ENCODE results near the gene METTL26. TPM values are rescaled to one million over a fixed set of nuclear protein-coding genes. Genes with fewer than 3 reads are reported as not detected.
A peak's percentile ranks its signal among the peaks of the same experiment; 100 is the strongest.

The METTL26 gene
- total and polyA plus RNA-seq, 9 of the 15 experiments (the other 6 are each of a cell fraction or from before 2014, with no cell fraction given): 7.3 to 262 (median 80.9) TPM

DNA sequence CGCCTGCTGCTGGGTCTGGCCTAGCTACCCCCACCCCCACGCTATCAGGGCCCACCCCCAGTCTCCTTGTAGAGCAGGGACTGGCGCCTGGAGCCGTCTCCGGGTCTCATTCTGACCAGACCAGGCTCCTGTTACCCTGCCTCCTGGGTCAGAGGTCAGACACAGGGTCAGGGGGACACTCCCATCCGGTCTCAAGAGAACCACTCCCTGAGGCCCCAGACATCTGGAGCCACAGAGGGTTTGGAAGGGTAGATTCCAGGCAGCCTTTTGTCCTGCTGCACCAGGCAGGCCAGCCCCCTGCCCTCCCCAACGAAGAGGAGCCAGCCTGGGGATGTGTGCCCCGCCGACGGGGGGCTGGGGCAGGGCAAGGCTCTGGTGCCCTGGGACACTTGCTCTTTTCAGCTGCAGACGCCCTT lies 6.3 kb downstream of the METTL26 start (continued):
- TF ChIP-seq, protein P1, sequence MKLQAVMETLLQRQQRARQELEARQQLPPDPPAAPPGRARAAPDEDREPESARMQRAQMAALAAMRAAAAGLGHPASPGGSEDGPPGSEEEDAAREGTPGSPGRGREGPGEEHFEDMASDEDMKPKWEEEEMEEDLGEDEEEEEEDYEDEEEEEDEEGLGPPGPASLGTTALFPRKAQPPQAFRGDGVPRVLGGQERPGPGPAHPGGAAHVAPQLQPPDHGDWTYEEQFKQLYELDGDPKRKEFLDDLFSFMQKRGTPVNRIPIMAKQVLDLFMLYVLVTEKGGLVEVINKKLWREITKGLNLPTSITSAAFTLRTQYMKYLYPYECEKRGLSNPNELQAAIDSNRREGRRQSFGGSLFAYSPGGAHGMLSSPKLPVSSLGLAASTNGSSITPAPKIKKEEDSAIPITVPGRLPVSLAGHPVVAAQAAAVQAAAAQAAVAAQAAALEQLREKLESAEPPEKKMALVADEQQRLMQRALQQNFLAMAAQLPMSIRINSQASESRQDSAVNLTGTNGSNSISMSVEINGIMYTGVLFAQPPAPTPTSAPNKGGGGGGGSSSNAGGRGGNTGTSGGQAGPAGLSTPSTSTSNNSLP (IDR thresholded peaks at IDR 0.05; ENCODE audit: borderline replicate concordance, low read depth, low read length): no peak
- TF ChIP-seq MED1 (CRISPR knock-in tag; IDR thresholded peaks at IDR 0.05; ENCODE audit: borderline replicate concordance): no peak
- TF ChIP-seq, protein P2, sequence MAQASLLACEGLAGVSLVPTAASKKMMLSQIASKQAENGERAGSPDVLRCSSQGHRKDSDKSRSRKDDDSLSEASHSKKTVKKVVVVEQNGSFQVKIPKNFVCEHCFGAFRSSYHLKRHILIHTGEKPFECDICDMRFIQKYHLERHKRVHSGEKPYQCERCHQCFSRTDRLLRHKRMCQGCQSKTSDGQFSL (CRISPR knock-in tag; IDR thresholded peaks at IDR 0.05): no peak
- TF ChIP-seq, protein P2 (tag; IDR thresholded peaks at IDR 0.05): no peak
- no peak for TF ChIP-seq NONO (IDR thresholded peaks at IDR 0.05; ENCODE audit: low read depth in 2 of 2, low read length in 1 of 2)
- no peak for TF ChIP-seq MCM7 (IDR thresholded peaks at IDR 0.05)
- no peak for TF ChIP-seq HDAC6 (IDR thresholded peaks at IDR 0.05; ENCODE audit: low read depth, low read length)
- TF ChIP-seq, protein P3, sequence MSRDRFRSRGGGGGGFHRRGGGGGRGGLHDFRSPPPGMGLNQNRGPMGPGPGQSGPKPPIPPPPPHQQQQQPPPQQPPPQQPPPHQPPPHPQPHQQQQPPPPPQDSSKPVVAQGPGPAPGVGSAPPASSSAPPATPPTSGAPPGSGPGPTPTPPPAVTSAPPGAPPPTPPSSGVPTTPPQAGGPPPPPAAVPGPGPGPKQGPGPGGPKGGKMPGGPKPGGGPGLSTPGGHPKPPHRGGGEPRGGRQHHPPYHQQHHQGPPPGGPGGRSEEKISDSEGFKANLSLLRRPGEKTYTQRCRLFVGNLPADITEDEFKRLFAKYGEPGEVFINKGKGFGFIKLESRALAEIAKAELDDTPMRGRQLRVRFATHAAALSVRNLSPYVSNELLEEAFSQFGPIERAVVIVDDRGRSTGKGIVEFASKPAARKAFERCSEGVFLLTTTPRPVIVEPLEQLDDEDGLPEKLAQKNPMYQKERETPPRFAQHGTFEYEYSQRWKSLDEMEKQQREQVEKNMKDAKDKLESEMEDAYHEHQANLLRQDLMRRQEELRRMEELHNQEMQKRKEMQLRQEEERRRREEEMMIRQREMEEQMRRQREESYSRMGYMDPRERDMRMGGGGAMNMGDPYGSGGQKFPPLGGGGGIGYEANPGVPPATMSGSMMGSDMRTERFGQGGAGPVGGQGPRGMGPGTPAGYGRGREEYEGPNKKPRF (IDR thresholded peaks at IDR 0.05; ENCODE audit: low read depth, low read length): no peak
- no peak for TF ChIP-seq XRCC4 (IDR thresholded peaks at IDR 0.05; ENCODE audit: extremely low read depth, insufficient read depth, insufficient read length)
- TF ChIP-seq ZNF133 (CRISPR knock-in tag; IDR thresholded peaks at IDR 0.05): no peak
- no peak for TF ChIP-seq DNMT1 (IDR thresholded peaks at IDR 0.05)
- TF ChIP-seq ZNF263 (CRISPR knock-in tag; IDR thresholded peaks at IDR 0.05; ENCODE audit: borderline replicate concordance): no peak
- TF ChIP-seq TCF3 (CRISPR knock-in tag; IDR thresholded peaks at IDR 0.05): peak; percentile 43; the same call in 1 of the 2 replicates
- TF ChIP-seq, protein P4, sequence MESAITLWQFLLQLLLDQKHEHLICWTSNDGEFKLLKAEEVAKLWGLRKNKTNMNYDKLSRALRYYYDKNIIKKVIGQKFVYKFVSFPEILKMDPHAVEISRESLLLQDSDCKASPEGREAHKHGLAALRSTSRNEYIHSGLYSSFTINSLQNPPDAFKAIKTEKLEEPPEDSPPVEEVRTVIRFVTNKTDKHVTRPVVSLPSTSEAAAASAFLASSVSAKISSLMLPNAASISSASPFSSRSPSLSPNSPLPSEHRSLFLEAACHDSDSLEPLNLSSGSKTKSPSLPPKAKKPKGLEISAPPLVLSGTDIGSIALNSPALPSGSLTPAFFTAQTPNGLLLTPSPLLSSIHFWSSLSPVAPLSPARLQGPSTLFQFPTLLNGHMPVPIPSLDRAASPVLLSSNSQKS (CRISPR knock-in tag; IDR thresholded peaks at IDR 0.05): no peak
- TF ChIP-seq EP300 (IDR thresholded peaks at IDR 0.05; ENCODE audit: low read length): no peak; the same call in 1 of the 2 replicates
- no peak for TF ChIP-seq MECOM (CRISPR knock-in tag; IDR thresholded peaks at IDR 0.05)
- TF ChIP-seq, protein P5, sequence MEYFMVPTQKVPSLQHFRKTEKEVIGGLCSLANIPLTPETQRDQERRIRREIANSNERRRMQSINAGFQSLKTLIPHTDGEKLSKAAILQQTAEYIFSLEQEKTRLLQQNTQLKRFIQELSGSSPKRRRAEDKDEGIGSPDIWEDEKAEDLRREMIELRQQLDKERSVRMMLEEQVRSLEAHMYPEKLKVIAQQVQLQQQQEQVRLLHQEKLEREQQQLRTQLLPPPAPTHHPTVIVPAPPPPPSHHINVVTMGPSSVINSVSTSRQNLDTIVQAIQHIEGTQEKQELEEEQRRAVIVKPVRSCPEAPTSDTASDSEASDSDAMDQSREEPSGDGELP (CRISPR knock-in tag; IDR thresholded peaks at IDR 0.05; ENCODE audit: borderline replicate concordance): no peak
- TF ChIP-seq ZNF316 (IDR thresholded peaks at IDR 0.05): no peak
- no peak for TF ChIP-seq CREM (IDR thresholded peaks at IDR 0.05; ENCODE audit: low read depth)
- no peak for TF ChIP-seq JUNB (CRISPR knock-in tag; conservative IDR thresholded peaks at IDR 0.05)
- TF ChIP-seq LEF1 (IDR thresholded peaks at IDR 0.05): no peak
- TF ChIP-seq ARID1B (IDR thresholded peaks at IDR 0.05): no peak; the same call in 1 of the 2 replicates
